Keratinocyte (primary cell): ENCODE data around the gene ADRA2C.

Source experiments
- CTCF ChIP-seq, 3 experiments: IDR thresholded peaks in 1 of 3; conservative IDR thresholded peaks in 1 of 3; optimal IDR thresholded peaks in 1 of 3; 2 replicates in 2 of 3; 3 replicates in 1 of 3; pipeline versions ENCODE3 to v1.5.1; 2011; ENCODE audit warnings: low read length in 3 of 3, mild to moderate bottlenecking in 3 of 3, moderate library complexity in 2 of 3, control low read depth in 1 of 3, inconsistent platforms in 1 of 3; ENCODE audit not compliant: insufficient read depth in 2 of 3; ENCODE audit errors: extremely low read depth in 1 of 3
- EZH2 ChIP-seq: IDR thresholded peaks from one replicate; pipeline ENCODE4 v1.6.1; 2012; ENCODE audit warnings: inconsistent platforms, mild to moderate bottlenecking, low read length, moderate library complexity

GRCh38 chr4:3719191-3719590 is 47.0 kb upstream of the ADRA2C start:
- no peak for TF ChIP-seq CTCF (optimal IDR thresholded peaks at IDR 0.05 in 1 of 3, IDR thresholded peaks at IDR 0.05 in 1 of 3, conservative IDR thresholded peaks at IDR 0.05 in 1 of 3; ENCODE audit: extremely low read depth in 1 of 3, insufficient read depth in 2 of 3, low read length in 3 of 3)
- TF ChIP-seq EZH2 = no peak
